Measurements from ENCODE around the gene KLHL7.

The KLHL7 gene

DNA sequence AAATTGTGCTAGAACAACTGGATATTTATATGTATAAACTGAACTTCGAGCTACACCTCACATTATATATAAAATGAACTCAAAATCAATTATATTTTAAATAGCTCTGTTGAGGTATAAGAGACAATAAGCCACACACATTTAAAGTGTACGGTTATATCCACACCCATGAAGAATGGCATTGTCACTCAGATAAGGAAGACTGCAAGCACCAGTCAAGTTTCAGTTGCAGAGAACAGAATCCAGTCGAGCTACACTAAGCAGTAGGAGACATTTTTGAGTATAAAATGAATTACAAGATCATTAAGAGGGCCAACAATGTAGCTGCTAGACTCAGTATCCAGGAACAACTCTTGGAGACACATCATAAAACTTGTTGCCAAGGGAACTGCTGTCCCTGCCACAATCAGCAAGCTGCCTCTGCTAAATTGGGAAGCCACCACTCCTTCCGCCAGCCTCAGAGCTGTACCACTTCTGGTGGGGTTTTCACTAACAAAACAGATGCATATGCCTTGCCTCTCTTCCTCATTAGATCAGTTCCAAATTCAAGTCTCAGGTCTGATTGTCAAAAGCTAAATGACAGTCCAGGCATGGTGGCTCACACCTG lies 121.4 kb downstream of the KLHL7 start:
- no peak overlapping the region for H3K4me3 Mint-ChIP-seq

More for the DNA sequence above, 121.4 kb downstream of the KLHL7 start:
- ATAC-seq (replicated peaks) (no peak), DNase-seq (no peak)
- Mint-ChIP-seq H3K27me3 (peaks cover 14 to 16% of the 10 kb centered on the region in 2 donors), H3K36me3 (no peaks in the 10 kb centered on the region), H3K27ac (no peak overlapping the region), H3K4me1 (peaks cover 0 to 3% of the 10 kb centered on the region in 2 donors), H3K9me3 (peaks cover 4 to 6% of the 10 kb centered on the region in 2 donors)

Measured in stimulated activated naive B cell treated with anti-CD40 and anti-IgM and Interleukin-4, amounts not matched to agents 10 μg/mL and 1 μg/mL and 100 μg/mL, for 72 hours (primary cell).